NCI-H1436 (cell line): Measurements from ENCODE around the gene IGSF23.
"Not testable (repeated sequence)": the region's sequence is repeated elsewhere in the genome, so short reads cannot be mapped to it uniquely, and the experiment has no call there.

ENCODE experiments used
- DNase-seq: peaks from one replicate; lab custom pipeline; 2025; lab: John Stamatoyannopoulos, UW

IGSF23 gene

DNA sequence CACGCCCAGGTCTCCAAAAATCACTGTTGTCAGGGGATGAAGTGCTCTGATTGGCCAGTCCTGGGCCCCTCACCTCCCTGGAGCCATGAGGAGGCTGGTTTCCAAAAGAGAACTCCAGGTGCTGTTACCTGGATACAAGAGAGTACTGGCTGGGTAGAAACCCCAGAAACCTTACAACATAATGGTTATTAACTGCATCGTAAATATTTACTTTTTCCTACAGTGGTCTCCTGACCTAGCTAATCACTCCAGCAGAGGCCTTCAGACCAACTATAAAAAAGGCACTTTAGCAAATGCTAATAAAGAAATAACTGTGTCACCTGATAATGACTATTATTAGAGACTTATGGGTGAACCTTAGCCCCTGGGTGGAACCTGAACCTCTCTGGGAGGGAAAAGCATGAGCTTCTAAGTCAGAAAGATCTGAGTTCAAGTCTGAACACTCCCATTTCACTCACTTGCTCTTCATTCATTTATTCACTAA lies 1.5 kb upstream of the IGSF23 start:
- no peak for DNase-seq

DNA sequence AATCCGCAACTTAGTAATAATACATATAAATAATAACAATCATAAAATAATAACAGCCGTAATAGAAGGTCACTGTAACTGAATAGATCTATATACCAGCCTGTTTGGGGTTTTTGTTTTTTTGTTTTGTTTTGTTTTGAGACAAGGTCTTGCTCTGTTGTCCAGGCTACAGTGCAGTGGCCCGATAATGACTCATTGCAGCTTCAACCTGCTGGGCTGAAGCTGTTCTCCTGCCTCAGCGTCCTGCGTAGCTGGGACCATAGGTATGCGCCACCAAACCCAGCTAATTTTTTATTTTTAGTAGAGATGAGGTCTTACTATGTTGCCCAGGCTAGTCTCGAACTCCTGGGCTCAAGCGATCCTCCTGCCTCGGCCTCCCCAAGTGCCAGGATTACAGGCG lies 950 bp downstream of the IGSF23 start:
- no peak for DNase-seq

DNA sequence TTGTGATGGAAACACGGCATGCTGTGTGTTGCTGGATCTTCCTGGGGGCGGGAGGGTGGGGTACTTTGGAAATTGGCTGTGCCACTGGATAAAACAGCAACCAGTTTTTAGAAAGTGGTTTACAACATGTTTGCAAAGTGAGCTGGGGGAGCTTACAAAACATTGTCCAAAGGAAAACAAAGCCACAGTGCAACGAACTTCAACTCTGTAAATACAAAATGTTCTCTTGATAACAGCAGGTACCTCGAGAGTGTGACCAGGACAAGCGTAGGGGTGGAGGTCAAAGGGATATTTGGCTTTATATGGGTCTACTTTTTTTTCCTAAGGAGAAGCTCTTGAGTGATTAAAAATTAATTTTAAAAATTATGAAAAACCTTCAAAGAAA lies 2.5 kb downstream of the IGSF23 start:
- no peak for DNase-seq

DNA sequence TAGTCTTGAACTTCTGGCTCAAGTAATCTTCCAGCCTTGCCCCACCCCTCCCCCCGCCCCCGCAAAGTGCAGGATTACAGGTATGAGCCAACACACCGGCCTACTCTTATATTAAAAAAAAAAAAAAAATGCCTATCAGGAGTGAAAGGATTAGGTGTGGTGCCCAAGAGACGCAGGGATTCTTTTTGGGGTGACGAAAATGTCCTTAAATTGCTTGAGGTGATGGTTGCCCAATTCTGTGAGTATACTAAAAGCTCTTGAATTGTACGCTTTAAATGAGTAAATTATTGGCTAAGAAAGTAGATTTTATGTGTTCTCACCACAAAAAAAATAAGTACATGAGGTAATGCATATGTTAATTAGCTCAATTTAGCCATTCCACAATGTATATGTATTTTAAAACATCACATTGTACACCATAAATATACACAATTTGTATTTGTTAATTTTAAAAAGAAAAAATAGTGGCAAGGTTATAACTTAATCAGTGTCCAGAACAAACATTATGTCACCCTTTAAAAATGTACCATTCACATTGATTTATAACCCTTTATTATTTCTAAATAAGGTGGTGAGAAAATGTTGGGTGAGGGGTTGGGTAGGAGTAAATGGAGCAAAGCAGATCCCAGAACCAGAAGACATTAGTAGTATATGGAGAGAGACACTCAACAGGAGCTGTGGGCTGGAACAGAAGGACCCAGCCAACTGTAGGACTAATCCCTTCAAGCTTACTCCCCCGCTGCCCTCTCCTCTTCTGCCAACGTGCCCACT lies 3.9 kb downstream of the IGSF23 start:
- no peak for DNase-seq

DNA sequence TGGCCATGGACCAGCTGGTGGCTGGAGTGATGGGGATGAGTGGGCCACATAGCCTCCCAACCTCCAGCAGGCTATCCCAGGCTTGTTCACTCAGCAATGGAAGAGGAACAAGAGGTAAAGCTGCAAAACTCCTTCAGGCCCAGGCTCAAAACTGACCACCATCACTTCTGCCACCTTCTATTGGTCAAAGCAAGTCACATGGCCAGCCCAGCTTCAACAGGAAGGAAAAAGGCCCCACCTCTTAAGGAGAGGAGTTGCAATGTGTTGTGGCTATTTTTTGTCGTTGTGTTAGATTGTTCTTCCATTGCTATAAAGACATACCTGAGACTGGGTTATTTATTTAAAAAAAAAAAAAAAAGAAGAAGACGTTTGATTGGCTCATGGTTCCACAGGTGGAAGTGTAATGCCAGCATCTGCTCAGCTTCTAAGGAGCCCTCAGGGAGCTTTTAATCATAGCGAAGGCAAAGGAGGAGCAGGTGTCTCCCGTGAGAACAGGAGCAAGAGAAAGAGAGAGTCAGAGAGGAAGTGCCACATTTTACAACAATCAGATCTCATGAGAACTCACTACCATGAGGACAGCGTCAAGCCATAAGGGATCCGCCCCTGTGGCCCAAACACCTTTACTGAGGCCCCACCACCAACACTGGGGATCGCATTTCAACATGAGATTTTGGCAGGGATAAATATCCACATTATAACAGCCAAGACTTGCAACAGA lies 5.4 kb downstream of the IGSF23 start:
- no peak for DNase-seq

DNA sequence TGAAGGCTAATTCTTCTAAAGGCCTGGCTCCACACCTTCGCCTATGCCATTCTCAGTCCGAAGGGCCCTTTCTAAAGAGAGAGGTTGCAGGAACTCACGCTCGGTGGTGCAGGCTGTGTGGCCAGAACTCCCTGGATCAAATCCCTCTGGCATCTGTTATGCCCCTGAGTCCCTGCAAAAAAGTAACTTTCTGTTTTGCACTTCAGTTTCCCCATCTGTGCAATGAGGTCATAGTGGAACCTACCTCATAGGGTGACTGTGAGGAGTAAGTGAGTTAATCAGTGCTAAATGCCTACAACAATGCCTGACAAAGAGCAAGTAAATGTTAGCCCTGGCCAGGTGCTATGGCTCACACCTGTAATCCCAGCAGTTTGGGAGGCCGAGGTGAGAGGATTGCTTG lies 7.3 kb downstream of the IGSF23 start:
- DNase-seq, result no peak

DNA sequence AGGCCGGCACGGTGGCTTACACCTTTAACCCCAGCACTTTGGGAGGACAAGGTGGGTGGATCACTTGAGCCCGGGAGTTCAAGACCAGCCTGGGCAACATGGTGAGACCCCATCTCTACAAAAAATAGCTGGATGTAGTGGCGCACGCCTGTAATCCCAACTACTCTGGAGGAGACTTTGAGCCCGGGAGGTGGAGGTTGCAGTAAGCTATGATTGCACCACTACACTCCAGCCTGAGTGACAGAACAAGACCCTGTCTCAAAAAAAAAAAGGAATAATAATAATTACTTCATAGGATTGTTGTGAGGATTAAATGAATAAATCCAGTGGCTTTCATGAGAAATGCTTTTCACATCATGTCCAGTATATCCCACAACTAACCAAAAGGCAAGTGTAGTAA lies 8.0 kb downstream of the IGSF23 start:
- DNase-seq, result no peak

DNA sequence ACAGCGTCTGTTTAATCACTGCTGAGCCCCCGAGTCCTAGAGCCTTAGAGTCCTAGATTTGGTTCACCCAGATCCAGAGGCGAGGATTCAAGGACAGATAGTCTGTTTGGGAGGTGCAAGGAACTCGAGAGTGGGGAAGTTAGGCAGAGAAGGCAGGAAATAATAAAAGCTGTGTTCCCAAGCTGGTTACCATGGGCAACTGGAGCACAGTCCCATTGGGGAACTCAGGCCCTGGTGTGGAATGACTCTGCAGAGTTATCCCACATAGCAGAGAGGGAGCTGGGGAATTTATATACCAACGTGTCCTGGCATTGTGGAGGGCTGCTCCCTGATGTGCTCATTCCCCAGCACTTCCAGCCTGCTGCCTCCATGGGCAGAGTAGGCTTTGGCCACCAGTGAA lies 9.7 kb downstream of the IGSF23 start:
- DNase-seq, result no peak

DNA sequence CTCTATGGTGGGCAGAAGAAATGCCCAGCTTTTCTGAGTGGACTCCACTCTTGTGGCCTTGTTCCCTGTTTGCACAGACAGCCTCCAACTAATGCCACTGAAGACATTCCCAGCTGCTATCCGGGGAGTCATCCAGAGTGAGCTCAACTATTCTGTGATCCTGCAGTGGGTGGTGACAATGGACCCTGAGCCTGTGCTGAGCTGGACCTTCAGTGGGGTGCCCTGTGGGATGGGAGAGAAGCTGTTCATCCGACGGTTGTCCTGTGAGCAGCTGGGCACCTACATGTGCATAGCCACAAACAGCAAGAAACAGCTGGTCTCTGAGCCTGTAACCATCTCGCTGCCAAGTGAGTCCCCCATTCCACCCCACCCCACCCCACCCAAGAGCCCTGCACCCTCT lies 10.3 kb downstream of the IGSF23 start:
- no peak for DNase-seq

DNA sequence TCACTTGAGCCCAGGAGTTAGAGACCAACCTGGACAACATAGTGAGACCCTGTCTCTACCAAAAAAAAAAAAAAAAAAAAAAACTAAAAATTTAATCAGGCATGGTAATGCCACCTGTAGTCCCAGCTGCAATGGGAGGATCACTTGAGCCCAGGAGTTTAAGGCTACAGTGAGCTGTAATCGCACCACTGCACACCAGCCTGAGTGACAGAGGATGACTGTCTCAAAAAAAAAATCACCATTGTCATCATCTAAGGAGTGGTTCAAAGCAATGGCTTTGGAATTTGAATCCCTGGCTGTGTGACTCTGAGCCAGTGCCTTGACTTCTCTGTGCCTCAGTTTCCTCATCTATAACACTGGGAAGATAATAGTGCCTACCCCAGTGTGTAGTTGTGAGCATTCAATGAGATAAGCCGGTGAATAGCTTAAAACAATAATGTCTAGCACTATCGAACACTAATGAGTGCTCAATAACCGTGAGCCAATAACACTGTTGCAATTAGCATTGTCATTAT lies 11.5 kb downstream of the IGSF23 start:
- DNase-seq, result no peak

DNA sequence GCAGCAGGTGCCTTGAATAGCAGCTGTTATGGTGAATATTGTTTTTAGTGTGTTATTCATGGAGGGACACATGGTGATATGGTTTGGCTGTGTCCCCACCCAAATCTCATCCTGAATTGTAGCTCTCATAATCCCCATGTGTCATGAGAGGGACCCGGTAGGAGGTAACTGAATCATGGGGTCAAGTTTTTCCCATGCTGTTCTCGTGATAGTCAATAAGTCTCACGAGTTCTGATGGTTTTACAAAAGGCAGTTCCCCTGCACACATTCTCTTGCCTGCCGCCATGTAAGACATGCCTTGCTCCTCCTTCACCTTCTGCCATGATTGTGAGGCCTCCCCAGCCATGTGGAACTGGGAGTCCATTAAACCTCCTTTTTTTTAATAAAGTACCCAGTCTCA lies 12.3 kb downstream of the IGSF23 start:
- DNase-seq, result not testable (repeated sequence)

DNA sequence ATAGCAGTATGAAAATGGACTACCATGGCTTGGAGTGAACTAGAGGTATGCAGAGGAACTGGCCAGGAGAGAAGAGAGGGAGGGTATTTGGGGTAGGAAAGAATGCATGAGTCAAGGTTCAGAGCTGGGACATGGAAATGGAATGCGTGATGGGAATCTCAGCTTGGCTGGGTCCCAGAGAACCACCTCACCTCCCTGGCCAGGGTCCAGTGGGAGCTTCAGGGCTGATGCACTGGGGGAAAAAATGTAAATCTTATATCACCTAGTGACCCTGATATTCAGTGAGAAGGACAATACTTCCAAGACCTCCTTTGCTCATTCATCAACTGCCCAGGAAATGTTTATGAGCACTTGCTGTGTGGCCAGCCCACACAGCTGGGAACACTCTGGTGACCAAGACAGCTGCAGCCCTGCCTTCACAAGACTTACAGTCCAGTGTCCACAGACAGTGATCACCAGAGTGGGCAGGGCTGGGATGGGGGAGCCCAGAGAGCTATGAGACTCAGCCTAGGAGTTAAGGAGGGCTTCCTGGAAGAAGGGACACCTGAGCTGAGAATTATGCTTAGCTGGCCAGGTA lies 12.8 kb downstream of the IGSF23 start:
- no peak for DNase-seq

DNA sequence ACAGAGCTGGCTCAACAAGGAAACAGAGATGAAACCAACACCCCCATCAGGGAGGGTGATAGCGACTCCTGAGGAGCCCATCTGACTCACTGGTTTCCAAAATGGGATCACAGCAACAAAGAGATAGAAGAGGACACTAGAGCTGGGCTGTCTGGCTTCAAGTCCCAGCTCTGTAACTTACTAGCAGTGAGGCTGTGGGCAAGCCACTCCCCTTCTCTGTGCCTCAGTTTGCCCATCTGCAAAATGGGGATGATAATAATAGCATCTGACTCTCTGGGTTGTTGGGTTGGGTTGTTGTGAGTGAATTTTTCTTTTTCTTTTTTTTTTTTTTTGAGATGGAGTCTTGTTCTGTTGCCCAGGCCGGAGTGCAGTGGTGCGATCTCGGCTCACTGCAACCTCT lies 14.3 kb downstream of the IGSF23 start:
- DNase-seq, result no peak

DNA sequence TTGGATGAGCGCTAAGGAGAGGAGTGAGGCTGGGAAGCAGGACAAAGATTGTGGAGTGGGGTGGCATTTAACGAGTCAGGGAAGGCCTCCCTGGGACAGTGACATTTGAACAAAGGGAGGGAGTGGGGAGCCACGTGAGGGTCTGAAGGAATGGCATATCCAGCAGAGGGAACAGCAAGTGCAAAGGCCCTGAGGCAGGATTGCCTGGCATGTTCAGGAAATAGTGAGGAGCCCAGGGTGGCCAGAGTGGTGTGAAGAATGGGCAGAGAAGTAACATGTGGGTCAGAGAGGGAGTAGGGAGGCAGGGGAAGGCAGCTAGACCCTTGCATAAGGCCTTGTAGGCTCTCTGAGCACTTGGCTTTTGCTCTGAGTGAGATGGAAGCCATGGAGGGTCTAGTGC lies 15.4 kb downstream of the IGSF23 start:
- DNase-seq, result no peak

DNA sequence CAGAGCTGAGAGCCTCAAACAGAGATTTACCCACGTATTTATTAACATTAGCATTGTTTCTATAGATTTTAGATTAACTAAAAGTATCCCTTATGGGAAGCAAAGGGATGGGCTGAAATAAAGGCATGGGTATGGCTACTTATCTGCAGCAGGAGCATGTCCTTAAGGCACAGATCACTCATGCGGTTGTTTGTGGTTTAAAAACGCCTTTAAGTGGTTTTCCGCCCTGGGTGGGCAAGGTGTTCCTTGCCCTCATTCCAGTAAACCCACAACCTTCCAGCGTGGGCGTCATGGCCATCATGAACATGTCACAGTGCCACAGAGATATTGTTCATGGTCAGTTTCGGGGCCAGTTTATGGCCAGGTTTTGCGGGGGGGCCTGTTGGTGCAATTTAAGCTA lies 18.2 kb downstream of the IGSF23 start:
- not testable (repeated sequence) for DNase-seq

DNA sequence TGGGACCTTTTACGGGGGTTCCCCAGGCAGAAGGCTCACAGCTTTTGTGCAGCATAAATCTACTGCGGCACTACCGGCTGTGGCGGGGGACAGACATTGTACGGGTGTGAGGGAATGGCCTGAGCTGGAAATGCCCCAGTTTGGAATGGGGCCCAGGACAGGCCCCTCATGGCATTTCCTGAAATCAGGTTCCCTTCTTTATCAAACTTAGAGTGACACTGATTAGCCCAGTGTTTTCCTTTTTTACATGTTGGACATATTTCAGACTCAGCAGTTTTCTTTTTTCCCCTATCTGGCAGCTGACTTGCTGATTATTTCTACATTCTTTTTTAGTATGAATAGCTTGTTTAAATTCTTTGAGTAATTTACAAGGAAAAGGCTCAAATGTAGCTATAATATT lies 20.7 kb downstream of the IGSF23 start:
- DNase-seq, result not testable (repeated sequence)

DNA sequence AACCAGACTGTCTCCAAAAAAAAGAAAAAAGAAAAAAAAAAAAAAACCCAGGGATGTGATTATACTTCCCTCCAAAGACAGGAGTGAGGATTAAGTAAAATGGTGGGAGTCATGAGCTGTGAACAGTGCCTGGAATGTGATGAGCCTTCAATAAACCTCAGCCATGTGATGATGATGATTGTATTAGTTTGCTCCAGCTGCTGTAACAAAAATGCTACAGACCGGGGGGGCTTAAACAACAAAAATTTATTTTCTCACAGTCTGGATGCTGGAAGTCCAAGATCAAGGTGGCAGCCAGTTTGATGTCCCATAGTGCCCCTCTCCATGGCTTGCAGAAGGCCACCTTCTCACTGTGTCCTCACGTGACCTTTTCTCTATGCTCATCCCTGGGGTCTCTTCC lies 21.4 kb downstream of the IGSF23 start:
- no peak for DNase-seq

DNA sequence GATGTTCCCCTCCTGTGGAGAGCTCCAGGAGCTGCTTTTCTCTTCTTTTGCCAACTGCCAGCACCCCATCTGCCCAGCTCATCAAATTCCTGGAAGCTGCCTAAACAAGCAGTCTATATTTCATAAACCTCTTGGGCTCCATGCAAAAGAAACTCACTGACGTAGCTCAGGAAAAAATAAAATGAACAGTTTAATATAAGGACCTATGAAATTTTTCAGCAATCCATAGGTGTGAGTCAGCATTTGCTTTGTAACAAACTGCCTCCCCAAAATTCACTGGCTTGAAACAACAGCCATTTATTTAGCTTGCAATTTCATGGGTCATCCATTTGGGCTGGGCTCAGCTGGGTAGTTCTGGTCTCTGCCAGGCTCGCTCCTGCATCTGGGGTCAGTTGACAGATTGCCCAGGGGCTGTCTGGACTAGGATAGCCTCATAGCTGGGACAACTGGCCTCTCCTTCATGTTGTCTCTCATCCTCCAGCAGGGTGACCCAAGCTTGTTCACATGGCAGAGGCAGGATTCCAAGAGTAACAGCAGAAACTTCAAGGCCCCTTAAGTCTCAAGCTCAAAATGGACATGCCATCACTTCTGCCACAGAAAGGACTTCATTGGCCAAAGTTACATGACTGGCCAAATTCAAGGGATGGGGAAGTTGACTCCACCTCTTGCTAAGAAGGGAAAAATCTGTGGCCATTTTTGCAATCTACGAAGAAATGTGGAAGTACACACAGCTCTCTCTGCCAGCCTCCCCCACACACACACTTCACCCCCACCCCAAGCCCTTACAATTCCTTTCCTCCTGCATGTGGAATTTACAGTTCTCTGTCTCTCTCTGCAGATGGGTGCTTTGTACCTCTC lies 22.4 kb downstream of the IGSF23 start:
- DNase-seq, result no peak

DNA sequence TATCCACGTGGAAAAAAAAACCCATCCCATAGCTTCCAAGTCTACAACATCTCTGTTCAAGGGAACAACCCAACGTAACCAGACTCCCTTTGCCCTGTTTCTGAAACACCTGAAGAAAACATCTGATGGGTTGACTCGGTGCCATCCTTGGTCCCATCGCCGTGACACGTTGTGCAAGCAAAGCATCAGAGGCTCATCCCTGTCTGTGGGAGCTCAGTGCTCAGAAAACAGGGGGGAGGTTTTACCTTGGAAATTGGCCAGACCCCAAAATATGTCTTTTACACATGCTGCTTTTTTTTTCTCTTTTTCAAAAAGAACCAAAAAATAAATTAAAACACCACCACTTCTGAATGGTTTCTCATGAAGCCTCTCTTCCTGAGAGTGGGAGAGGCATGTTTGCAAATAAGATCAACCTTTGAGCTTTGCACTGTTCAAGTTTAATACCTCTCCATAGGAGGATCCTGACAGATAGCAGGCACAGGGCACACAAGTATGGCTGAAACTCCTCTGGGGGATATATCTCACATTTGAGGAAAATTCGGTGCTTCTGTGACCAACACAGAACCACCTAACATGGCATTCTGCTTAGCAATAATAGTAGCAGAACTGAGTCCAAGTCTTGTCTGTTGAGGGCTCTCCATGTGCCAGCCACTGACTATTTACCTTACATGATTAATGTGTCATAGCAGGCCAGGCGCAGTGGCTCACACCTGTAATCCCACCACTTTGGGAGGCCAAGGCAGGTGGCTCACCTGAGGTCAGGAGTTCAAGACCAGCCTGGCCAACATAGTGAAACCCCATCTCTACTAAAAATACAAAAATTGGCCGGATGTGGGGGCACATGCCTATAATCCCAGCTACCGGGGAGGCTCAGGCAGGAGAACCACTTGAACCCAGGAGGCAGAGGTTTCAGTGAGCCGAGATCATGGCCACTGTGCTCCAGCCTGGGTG lies 23.4 kb downstream of the IGSF23 start:
- no peak for DNase-seq

DNA sequence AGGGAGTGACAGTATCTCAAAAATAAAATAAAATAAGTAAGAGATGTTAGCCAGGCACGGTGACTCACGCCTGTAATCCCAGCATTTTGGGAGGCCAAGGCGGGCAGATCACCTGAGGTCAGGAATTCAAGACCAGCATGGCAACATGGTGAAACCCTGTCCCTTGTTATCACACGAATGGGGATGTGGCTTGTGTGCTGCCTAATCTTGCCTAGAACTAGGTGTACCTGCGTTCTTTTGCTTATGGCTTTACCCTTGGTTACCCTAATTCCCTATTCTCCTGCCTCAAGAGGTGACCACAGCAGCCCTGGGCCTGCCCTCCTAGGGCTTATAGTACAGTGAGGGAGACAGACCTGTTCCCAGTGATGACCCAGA lies 24.0 kb downstream of the IGSF23 start:
- no peak for DNase-seq

DNA sequence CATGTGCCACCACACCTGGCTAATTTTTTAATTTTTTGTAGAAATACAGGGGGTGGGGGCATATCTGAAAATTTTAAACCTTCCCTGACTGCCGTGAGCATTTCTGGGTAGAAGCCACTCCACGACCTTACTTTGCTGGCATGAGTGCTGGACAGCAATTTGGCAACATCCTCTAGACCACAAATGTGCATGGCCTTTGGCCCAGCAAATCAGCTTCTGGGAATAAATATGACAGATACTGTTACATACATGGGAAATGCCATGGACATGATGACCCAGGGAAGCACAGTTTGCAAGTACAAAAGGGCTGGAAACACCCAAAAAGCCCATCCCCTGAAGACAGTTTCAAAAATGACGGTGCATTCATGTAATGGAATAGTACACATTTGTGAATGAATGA lies 27.2 kb downstream of the IGSF23 start:
- DNase-seq, result no peak
